Gastrocnemius medialis (tissue), 4 donors: Measurements from ENCODE around the gene DAW1.

Source experiments
- POLR2A ChIP-seq, 2 donors: fragments of 450-650 bp; IDR thresholded peaks; one replicate each; pipeline ENCODE4 v1.6.1; 2017; ENCODE audit warnings: antibody characterized with exemption in 2 of 2, mild to moderate bottlenecking in 2 of 2, moderate library complexity in 2 of 2
- TF ChIP-seq, protein P1 (sequence below), 5 experiments: fragments of 450-650 bp in 3 of 5; fragments of 200-600 bp in 2 of 5; sonication (generic) in 2 of 5; IDR thresholded peaks in 4 of 5; conservative IDR thresholded peaks in 1 of 5; 1 replicate in 4 of 5; 2 replicates in 1 of 5; pipeline ENCODE4 v1.5.1; 2016 to 2019; ENCODE audit warnings: antibody characterized with exemption in 5 of 5, mild to moderate bottlenecking in 3 of 5, moderate library complexity in 3 of 5

DNA sequence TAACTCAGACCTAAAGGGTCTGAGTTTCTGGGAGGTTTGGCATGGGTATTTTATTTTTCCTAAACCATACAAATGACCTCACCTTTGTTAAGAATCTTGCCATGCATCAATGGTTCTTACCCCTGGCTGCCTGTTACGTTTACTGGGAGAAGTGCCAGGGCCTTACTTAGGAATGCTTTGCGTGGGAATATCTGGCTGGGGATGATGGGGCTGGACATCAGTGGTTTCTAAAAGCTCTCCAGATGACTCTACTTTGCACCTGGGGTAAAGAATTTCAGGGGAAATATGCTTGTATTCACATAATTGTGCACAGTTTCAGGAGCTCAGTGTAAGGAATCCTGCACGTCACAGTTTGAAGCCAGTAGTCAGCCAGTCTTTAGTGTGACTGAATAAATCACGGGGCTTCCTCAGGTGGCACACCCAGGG, 18.2 kb upstream of the DAW1 start:
- TF ChIP-seq, protein P1, sequence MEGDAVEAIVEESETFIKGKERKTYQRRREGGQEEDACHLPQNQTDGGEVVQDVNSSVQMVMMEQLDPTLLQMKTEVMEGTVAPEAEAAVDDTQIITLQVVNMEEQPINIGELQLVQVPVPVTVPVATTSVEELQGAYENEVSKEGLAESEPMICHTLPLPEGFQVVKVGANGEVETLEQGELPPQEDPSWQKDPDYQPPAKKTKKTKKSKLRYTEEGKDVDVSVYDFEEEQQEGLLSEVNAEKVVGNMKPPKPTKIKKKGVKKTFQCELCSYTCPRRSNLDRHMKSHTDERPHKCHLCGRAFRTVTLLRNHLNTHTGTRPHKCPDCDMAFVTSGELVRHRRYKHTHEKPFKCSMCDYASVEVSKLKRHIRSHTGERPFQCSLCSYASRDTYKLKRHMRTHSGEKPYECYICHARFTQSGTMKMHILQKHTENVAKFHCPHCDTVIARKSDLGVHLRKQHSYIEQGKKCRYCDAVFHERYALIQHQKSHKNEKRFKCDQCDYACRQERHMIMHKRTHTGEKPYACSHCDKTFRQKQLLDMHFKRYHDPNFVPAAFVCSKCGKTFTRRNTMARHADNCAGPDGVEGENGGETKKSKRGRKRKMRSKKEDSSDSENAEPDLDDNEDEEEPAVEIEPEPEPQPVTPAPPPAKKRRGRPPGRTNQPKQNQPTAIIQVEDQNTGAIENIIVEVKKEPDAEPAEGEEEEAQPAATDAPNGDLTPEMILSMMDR (IDR thresholded peaks at IDR 0.05 in 4 of 5, conservative IDR thresholded peaks at IDR 0.05 in 1 of 5): no peak
- TF ChIP-seq POLR2A (IDR thresholded peaks at IDR 0.05): no peak
